Fibroblast of lung (primary cell): Measurements from ENCODE around the gene NCKAP5.

ENCODE experiments used
- EZH2 ChIP-seq: IDR thresholded peaks from 2 replicates; pipeline ENCODE4 v1.5.1; 2012; ENCODE audit warnings: low read length, control low read depth, mild to moderate bottlenecking; ENCODE audit errors: missing control alignments
- TF ChIP-seq, protein P1 (sequence below), 2 donors: IDR thresholded peaks in 1 of 2; conservative IDR thresholded peaks in 1 of 2; 1 replicate in 1 of 2; 2 replicates in 1 of 2; pipeline ENCODE4 v1.5.1; 2011 to 2012; ENCODE audit warnings: low read length in 2 of 2, control low read depth in 1 of 2, inconsistent platforms in 1 of 2, low read depth in 1 of 2, mild to moderate bottlenecking in 1 of 2

- TF ChIP-seq, protein P1, sequence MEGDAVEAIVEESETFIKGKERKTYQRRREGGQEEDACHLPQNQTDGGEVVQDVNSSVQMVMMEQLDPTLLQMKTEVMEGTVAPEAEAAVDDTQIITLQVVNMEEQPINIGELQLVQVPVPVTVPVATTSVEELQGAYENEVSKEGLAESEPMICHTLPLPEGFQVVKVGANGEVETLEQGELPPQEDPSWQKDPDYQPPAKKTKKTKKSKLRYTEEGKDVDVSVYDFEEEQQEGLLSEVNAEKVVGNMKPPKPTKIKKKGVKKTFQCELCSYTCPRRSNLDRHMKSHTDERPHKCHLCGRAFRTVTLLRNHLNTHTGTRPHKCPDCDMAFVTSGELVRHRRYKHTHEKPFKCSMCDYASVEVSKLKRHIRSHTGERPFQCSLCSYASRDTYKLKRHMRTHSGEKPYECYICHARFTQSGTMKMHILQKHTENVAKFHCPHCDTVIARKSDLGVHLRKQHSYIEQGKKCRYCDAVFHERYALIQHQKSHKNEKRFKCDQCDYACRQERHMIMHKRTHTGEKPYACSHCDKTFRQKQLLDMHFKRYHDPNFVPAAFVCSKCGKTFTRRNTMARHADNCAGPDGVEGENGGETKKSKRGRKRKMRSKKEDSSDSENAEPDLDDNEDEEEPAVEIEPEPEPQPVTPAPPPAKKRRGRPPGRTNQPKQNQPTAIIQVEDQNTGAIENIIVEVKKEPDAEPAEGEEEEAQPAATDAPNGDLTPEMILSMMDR (conservative IDR thresholded peaks at IDR 0.05 in 1 of 2, IDR thresholded peaks at IDR 0.05 in 1 of 2; ENCODE audit: low read depth in 1 of 2, low read length in 2 of 2): no peak
- TF ChIP-seq EZH2: no peak
Measured at GRCh38 chr2:132813422-132813821, 754.8 kb downstream of the NCKAP5 start.
